CD4-positive, alpha-beta T cell treated with Interleukin-17A for 1 hour (primary cell): ENCODE results near the gene AASDHPPT.
"Not testable (repeated sequence)": the region's sequence is repeated elsewhere in the genome, so short reads cannot be mapped to it uniquely, and the experiment has no call there.

Experiments
- DNase-seq: peaks from one replicate; pipeline ENCODE4 v3.0.0-alpha.2; 2020

AASDHPPT gene

GRCh38 chr11:106077609-106078455 is at the start of gene AASDHPPT:
Gene AASDHPPT (plus strand): TSS chr11:106077662. CDS start chr11:106077711, 49 bp downstream.
- DNase-seq: no peak

GRCh38 chr11:106030609-106031008 is 46.9 kb upstream of the AASDHPPT start:
- no peak for DNase-seq

- no peak for DNase-seq
Observed at GRCh38 chr11:106031202-106031810, 46.2 kb upstream of the AASDHPPT start.

- DNase-seq: no peak
Observed at GRCh38 chr11:106031936-106032335, 45.5 kb upstream of the AASDHPPT start.

GRCh38 chr11:106032861-106033260 is 44.6 kb upstream of the AASDHPPT start:
- no peak for DNase-seq

- no peak for DNase-seq
Observed at GRCh38 chr11:106043540-106043939, 33.9 kb upstream of the AASDHPPT start.

- DNase-seq: no peak
Observed at GRCh38 chr11:106047631-106048030, 29.8 kb upstream of the AASDHPPT start.

- DNase-seq: no peak
Observed at GRCh38 chr11:106049727-106050476, 27.6 kb upstream of the AASDHPPT start.

- no peak for DNase-seq
Observed at GRCh38 chr11:106051103-106051502, 26.4 kb upstream of the AASDHPPT start.

GRCh38 chr11:106058377-106058776 is 19.1 kb upstream of the AASDHPPT start:
- DNase-seq: not testable (repeated sequence)

GRCh38 chr11:106059617-106060016 is 17.8 kb upstream of the AASDHPPT start:
- no peak for DNase-seq

GRCh38 chr11:106061249-106061784 is 16.1 kb upstream of the AASDHPPT start:
- no peak for DNase-seq

- DNase-seq: no peak
Observed at GRCh38 chr11:106061954-106062949, 15.2 kb upstream of the AASDHPPT start.

GRCh38 chr11:106063009-106063408 is 14.5 kb upstream of the AASDHPPT start:
- no peak for DNase-seq

GRCh38 chr11:106070606-106071005 is 6.9 kb upstream of the AASDHPPT start:
- DNase-seq: no peak

GRCh38 chr11:106072804-106073203 is 4.7 kb upstream of the AASDHPPT start:
- no peak for DNase-seq

- no peak for DNase-seq
Observed at GRCh38 chr11:106076171-106076918, 1.1 kb upstream of the AASDHPPT start.

- DNase-seq: peak; percentile 99
Observed at GRCh38 chr11:106076919-106077608, 398 bp upstream of the AASDHPPT start, which contains the start of gene KBTBD3. Gene KBTBD3 (minus strand): TSS chr11:106077347. CDS start chr11:106059097, 18,250 bp downstream.

- no peak for DNase-seq
Observed at GRCh38 chr11:106082096-106082495, 4.6 kb downstream of the AASDHPPT start.

- no peak for DNase-seq
Observed at GRCh38 chr11:106086135-106086534, 8.7 kb downstream of the AASDHPPT start.
